ENCODE results near the gene HUS1.

HUS1 gene

GRCh38 chr7:47939425-47940036 lies 39.9 kb downstream of the HUS1 start:
- ChIA-PET POLR2A (ENCODE audit: low non-redundant PET) (no interaction called here), CTCF (interaction anchor here (0.6 to 1.5 kb wide), 2 partner anchors 215 to 235 kb away, joined by 3 to 6 read pairs; no protein-coding TSS in a partner anchor)
- TF ChIP-seq, protein P1, sequence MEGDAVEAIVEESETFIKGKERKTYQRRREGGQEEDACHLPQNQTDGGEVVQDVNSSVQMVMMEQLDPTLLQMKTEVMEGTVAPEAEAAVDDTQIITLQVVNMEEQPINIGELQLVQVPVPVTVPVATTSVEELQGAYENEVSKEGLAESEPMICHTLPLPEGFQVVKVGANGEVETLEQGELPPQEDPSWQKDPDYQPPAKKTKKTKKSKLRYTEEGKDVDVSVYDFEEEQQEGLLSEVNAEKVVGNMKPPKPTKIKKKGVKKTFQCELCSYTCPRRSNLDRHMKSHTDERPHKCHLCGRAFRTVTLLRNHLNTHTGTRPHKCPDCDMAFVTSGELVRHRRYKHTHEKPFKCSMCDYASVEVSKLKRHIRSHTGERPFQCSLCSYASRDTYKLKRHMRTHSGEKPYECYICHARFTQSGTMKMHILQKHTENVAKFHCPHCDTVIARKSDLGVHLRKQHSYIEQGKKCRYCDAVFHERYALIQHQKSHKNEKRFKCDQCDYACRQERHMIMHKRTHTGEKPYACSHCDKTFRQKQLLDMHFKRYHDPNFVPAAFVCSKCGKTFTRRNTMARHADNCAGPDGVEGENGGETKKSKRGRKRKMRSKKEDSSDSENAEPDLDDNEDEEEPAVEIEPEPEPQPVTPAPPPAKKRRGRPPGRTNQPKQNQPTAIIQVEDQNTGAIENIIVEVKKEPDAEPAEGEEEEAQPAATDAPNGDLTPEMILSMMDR (conservative IDR thresholded peaks at IDR 0.05; ENCODE audit: low read depth): no peak
- no peak overlapping the region for H3K27ac ChIP-seq
- no peak for DNase-seq (ENCODE audit: low spot score)

DNA sequence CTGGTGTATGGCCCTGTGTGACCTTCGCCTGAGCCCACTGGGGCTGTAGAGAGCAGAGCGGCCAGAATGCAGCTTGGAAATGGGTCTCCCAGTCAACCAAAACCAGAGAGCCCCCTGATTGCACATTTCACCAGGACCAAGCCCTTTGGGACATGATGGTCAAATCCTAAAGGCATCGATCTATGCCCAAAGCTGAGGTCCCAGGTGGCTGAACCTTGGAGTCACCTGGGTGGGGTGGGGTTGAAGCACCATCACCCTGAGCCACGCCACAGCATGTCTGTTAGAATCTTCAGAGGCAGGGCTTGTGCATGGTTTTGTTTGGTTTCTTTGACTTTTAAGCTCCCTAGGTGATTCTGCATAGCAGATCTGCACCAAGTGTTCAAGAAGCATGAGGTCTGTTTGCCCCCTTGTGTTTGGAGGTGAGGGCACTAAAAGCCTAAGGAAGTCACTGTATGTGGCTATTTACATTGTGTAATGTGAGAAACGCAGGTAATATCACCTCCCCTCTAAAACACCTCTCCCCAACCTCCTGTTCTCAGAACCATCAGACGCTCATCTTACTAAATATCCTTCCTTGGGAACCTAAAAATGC lies 40.7 kb downstream of the HUS1 start:
- no peak for DNase-seq (ENCODE audit: low spot score)
- CTCF ChIA-PET: interaction anchor here (0.6 to 1.5 kb wide), 2 partner anchors 216 to 234 kb away, joined by 3 to 6 read pairs; no protein-coding TSS in a partner anchor
- TF ChIP-seq, protein P1 (conservative IDR thresholded peaks at IDR 0.05; ENCODE audit: low read depth): no peak
- no peak overlapping the region for H3K27ac ChIP-seq
- POLR2A ChIA-PET (ENCODE audit: low non-redundant PET): no interaction called here

DNA sequence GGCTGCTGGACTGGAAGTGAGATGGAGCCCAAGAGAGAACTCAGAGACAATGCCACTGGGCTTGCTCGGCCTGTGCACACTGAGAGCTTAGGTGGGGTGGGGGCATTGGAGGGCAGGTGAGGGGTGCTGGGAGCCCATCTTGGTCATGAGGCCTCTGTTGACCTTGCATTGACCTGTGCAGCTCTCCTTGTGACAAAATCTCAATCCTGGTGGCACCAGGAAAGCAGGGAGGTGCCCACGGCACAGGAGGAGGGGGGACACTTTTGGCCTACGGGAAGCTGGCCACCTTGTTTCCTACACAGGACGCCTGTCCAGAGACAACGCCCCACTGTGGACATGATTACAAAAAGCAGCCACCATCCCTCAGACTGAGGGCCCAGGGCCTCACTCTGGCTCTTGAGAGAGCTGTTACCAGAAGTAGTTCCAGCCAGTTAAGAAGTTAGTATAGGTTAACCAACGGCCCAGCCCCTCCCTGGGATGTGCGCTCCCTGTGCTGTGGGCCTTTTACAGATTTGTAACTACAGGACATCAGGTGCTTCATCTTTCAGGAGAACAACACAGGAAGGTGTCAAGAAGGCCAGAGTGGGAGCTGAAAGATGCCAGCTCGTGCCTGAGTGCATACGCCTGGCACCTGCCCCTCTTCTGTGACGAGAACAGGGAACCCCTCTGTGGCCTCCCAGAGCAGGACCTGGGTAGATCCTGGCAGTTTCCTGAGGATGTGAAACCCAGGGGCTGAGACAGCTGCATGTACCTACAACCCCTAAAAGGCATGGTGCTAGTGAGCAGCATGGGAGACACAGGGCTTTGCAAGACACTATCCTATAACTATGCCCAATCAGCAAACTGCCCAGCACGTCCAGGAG lies 41.5 kb downstream of the HUS1 start:
- POLR2A ChIA-PET (ENCODE audit: low non-redundant PET): no interaction called here

GRCh38 chr7:47937065-47937687 lies 42.2 kb downstream of the HUS1 start:
- no peak for DNase-seq (ENCODE audit: low spot score)
- no peak overlapping the region for H3K27ac ChIP-seq

More for the DNA sequence above, 41.5 kb downstream of the HUS1 start:
- TF ChIP-seq, protein P1 (conservative IDR thresholded peaks at IDR 0.05; ENCODE audit: low read depth): no peak
- no peak overlapping the region for H3K27ac ChIP-seq
- CTCF ChIA-PET: interaction anchor here (1.5 kb wide), 1 partner anchor 217 kb away, joined by 6 read pairs; no protein-coding TSS in a partner anchor
- DNase-seq (ENCODE audit: low spot score): no peak

GRCh38 chr7:47936323-47936722 lies 43.1 kb downstream of the HUS1 start:
- TF ChIP-seq, protein P1 (conservative IDR thresholded peaks at IDR 0.05; ENCODE audit: low read depth): no peak
- DNase-seq (ENCODE audit: low spot score): no peak
- no peak overlapping the region for H3K27ac ChIP-seq
- ChIA-PET POLR2A (ENCODE audit: low non-redundant PET) (no interaction called here), CTCF (no interaction called here)

More at GRCh38 chr7:47937065-47937687, 42.2 kb downstream of the HUS1 start:
- POLR2A ChIA-PET (ENCODE audit: low non-redundant PET): no interaction called here
- CTCF ChIA-PET: no interaction called here
- TF ChIP-seq, protein P1 (conservative IDR thresholded peaks at IDR 0.05; ENCODE audit: low read depth): no peak

- DNase-seq (ENCODE audit: low spot score): no peak
- TF ChIP-seq, protein P1 (conservative IDR thresholded peaks at IDR 0.05; ENCODE audit: low read depth): no peak
- ChIA-PET CTCF (no interaction called here), POLR2A (ENCODE audit: low non-redundant PET) (no interaction called here)
- no peak overlapping the region for H3K27ac ChIP-seq
Observed at GRCh38 chr7:47935336-47935735, 44.1 kb downstream of the HUS1 start.
